RWPE2 (cell line): ENCODE results near the gene NAT14.

ENCODE experiments used
- ATAC-seq: fragments of 200-7000 bp; cut with Tn5 transposase; 3 replicates; pipeline ENCODE4 v1.9.1; 2021; ENCODE audit warnings: low read depth
- DNase-seq: peaks from one replicate; pipeline ENCODE4 v3.0.0-alpha.2; 2020; ENCODE audit warnings: low spot score
- H3K27ac ChIP-seq: fragments of 450-650 bp; 2 replicates; pipeline ENCODE4 v1.5.1; 2017; ENCODE audit warnings: mild to moderate bottlenecking; ENCODE audit not compliant: poor library complexity, severe bottlenecking
- H3K27me3 ChIP-seq: fragments of 250-450 bp; sonication (Bioruptor Pico); 2 replicates; pipeline ENCODE4 v1.5.1; 2021; ENCODE audit warnings: mild to moderate bottlenecking, moderate library complexity; ENCODE audit not compliant: insufficient read depth, poor library complexity, severe bottlenecking
- H3K36me3 ChIP-seq: fragments of 250-450 bp; sonication (Bioruptor Pico); 2 replicates; pipeline ENCODE4 v1.5.1; 2020; ENCODE audit warnings: low read depth, mild to moderate bottlenecking, moderate library complexity
- H3K4me1 ChIP-seq: fragments of 250-450 bp; sonication (Bioruptor Pico); 2 replicates; pipeline ENCODE4 v1.5.1; 2021; ENCODE audit warnings: mild to moderate bottlenecking, moderate library complexity; ENCODE audit not compliant: insufficient read depth, poor library complexity, severe bottlenecking
- H3K4me3 ChIP-seq: fragments of 250-450 bp; sonication (Bioruptor Pico); 2 replicates; pipeline ENCODE4 v1.5.1; 2021; ENCODE audit warnings: mild to moderate bottlenecking, moderate library complexity; ENCODE audit not compliant: severe bottlenecking
- H3K9me3 ChIP-seq: fragments of 250-450 bp; sonication (Bioruptor Pico); 2 replicates; pipeline ENCODE4 v1.5.1; 2021; ENCODE audit warnings: mild to moderate bottlenecking, moderate library complexity; ENCODE audit not compliant: severe bottlenecking
- TF ChIP-seq, protein P1 (sequence below): fragments of 450-650 bp; IDR thresholded peaks from one replicate; pipeline ENCODE4 v1.5.1; 2017; ENCODE audit warnings: mild to moderate bottlenecking, moderate library complexity; ENCODE audit not compliant: poor library complexity, severe bottlenecking

NAT14 gene

DNA sequence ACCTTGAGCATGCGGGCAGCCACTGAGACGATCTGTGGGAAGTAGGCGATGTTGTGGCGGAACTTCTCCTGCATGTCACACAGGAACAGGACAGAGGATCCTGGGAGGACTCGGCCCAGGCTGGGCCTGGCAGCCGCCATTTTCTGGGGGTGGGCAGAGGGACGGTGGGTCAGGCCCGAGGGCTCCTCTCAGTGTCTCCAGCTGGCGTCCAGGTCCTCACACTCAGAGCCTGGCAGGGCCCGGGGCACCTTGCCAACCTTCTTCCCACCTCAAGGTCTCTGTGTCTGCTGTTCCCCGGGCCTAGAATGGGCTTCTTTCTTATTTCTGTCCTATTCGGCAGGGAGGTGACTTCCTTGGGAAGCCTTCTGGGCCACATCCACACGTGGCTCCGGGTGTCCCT is 28.6 kb upstream of the NAT14 start:
- H3K4me1 ChIP-seq, result peaks cover 3% of the 10 kb centered on the region
- no peaks in the 10 kb centered on the region for H3K9me3 ChIP-seq
- H3K36me3 ChIP-seq, result 0 out of 2 replicates have a peak, but pooled peaks cover 3% of the 10 kb centered on the region
- ATAC-seq, result no peak
- no peak overlapping the region for H3K27ac ChIP-seq
- no peak overlapping the region for H3K4me3 ChIP-seq
- TF ChIP-seq, protein P1, sequence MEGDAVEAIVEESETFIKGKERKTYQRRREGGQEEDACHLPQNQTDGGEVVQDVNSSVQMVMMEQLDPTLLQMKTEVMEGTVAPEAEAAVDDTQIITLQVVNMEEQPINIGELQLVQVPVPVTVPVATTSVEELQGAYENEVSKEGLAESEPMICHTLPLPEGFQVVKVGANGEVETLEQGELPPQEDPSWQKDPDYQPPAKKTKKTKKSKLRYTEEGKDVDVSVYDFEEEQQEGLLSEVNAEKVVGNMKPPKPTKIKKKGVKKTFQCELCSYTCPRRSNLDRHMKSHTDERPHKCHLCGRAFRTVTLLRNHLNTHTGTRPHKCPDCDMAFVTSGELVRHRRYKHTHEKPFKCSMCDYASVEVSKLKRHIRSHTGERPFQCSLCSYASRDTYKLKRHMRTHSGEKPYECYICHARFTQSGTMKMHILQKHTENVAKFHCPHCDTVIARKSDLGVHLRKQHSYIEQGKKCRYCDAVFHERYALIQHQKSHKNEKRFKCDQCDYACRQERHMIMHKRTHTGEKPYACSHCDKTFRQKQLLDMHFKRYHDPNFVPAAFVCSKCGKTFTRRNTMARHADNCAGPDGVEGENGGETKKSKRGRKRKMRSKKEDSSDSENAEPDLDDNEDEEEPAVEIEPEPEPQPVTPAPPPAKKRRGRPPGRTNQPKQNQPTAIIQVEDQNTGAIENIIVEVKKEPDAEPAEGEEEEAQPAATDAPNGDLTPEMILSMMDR, result no peak
- no peak for DNase-seq
- peaks cover 12% of the 10 kb centered on the region for H3K27me3 ChIP-seq

DNA sequence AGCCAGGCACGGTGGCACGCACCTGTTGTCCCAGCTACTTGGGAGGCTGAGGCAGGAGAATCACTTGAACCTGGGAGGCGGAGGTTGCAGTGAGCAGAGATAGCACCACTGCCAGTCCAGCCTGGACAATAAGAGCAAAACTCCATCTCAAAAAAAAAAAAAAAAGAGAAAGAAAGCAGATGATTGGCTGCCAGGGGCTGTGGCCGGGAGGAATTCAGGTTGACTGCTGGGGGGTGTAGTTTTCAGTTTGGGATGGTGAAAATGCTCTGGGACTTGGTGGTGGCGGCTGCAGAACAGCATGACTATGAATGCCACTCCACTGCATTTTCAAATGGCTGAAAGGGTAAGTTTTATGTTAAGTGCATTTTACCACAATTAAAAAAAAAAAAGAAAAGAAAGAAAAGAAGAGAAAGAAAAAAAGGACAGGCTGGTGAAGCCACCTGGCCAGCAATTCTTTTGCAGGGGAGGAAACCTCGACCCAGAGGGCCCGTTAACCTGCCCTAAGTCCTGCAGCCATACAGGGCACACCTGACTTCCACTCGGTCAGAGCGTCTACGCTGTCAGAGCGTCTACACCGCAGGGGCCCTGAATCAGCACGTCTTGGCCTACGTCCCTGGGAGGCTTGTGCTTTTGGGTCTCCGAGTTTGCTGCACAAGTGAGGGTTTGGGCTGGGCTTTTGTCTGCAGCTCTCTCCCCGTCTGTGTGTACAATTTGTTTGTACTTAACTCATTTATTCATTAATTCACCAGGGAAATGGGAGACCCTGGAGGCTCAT is 27.1 kb upstream of the NAT14 start:
- TF ChIP-seq, protein P1, result no peak
- H3K27me3 ChIP-seq, result no peaks in the 10 kb centered on the region
- ATAC-seq (no peak), DNase-seq (no peak)
- H3K9me3 ChIP-seq, result no peaks in the 10 kb centered on the region
- H3K4me1 ChIP-seq, result peaks cover 3% of the 10 kb centered on the region
- 0 out of 2 replicates have a peak, but pooled peaks cover 3% of the 10 kb centered on the region for H3K36me3 ChIP-seq
- H3K4me3 ChIP-seq, result no peak overlapping the region
- H3K27ac ChIP-seq, result no peak overlapping the region

DNA sequence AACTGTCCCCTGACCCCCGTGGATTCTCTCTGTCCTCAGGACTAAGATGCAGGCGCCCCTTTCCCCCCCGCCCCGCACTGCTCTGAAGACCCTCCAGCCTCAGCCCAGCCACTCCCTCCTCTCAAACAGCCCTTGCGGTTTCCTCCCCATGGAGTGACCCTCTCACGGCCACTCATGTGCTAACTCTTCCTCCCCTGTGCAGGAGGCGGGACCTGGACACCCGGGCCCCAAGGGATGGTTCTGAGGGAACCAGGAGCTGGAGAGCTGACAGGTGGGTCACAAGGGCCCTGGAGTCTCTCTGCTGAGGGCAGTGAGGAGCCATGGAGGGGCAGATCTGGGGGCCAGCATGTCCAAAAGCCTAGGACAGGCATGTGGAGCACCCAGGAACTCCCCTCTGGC is 25.4 kb upstream of the NAT14 start:
- H3K36me3 ChIP-seq, result 0 out of 2 replicates have a peak, but pooled peaks cover 3% of the 10 kb centered on the region
- H3K27ac ChIP-seq, result no peak overlapping the region
- no peaks in the 10 kb centered on the region for H3K27me3 ChIP-seq
- ATAC-seq, result no peak
- no peaks in the 10 kb centered on the region for H3K9me3 ChIP-seq
- TF ChIP-seq, protein P1, result no peak
- no peak overlapping the region for H3K4me3 ChIP-seq
- no peak for DNase-seq
- peaks cover 3% of the 10 kb centered on the region for H3K4me1 ChIP-seq

DNA sequence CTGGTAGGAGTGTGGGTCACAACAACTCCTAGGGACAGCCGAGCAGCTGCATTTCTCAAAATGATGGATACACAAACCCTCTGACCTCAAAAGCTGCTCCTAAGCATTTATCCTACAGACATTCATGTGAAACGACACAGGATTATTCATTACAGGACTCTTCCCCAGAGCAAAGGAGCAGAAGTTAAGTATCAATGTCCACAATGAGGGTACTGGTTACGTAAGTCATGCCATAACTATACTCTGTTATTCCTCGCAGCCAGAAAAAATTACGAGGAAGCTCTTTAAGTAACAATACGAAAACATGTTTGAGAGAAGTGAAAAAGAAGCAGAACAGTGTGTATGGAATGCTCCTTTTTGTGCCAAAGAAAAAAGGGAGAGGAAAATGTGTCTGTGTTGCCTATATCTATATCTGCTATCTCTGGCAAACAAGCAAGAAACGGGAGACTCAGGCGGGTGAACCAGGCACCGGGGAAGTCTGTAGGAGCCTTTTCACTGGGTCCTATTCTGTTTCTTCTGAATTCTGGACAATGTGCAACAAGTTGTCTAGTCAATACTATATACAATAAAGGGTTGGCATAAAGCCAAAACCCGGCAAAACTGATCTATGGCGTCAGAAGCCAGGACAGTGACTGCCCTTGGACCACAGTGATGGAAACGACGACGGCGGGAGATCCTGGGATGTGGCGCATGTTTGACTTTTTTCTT is 24.9 kb upstream of the NAT14 start:
- Histone ChIP-seq H3K27ac (peak overlapping the region; percentile 18), H3K9me3 (no peaks in the 10 kb centered on the region), H3K27me3 (no peaks in the 10 kb centered on the region), H3K4me3 (no peak overlapping the region), H3K36me3 (0 out of 2 replicates have a peak, but pooled peaks cover 3% of the 10 kb centered on the region), H3K4me1 (peaks cover 3% of the 10 kb centered on the region)
- TF ChIP-seq, protein P1, result no peak
- no peak for ATAC-seq
- no peak for DNase-seq
